NT2/D1 (cell line): ENCODE data around the gene SLCO3A1.

Experiments
- YY1 ChIP-seq: IDR thresholded peaks from 2 replicates; pipeline ENCODE4 v1.6.1; 2011; ENCODE audit not compliant: insufficient read length, insufficient read depth
- ZNF274 ChIP-seq: IDR thresholded peaks from 2 replicates; pipeline ENCODE4 v1.6.1; 2011; ENCODE audit warnings: mild to moderate bottlenecking, low read depth, low read length

DNA sequence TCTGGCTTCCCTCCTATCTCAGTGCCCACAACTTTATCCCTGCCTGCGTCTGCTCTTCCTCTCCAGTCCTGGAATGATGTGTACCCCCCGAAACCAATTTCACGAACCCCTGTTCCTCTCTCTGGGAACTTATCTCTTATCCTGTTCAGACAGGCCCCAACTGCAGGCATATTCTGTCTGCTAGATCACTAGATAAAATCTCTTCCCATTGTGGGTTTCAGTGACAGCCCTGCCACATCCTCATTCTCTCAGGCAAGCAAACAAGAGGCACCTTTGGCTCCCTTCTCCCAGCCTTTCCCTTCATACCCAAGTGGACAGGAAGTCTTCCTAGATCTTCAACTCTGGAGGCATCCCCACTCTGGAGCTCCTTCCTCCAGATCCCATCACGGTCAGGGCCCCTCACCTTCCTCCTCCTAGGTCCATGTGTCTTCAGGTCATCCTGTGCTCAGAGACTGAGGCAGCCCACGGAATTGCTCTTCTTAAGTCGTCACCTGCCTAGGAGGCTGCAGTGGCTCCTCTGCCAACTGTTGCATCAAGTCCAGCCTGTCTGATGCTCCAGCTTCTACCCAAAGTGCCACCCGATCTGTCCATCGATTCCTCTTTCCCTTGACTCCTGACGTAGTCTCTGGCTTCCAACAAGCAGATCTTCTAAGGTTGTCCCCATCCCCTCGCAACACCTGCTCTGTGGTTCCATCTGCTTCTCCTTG is 190.8 kb downstream of the SLCO3A1 start:
- TF ChIP-seq ZNF274 (no peak), YY1 (no peak)
